ENCODE data around the gene PPHLN1. TPM values are rescaled to one million over a fixed set of nuclear protein-coding genes. Genes with fewer than 3 reads are reported as not detected.
"Not testable (repeated sequence)": the region's sequence is repeated elsewhere in the genome, so short reads cannot be mapped to it uniquely, and the experiment has no call there.

PPHLN1 gene
- total RNA-seq, 1 donor from 2014 or later = 86.1 TPM

GRCh38 chr12:42320796-42321195 lies 5.2 kb upstream of the PPHLN1 start:
- intact Hi-C loops (cut with micrococcal nuclease) = no loop called here

- intact Hi-C loops (cut with micrococcal nuclease) = no loop called here
These were observed 3.4 kb upstream of the PPHLN1 start for GRCh38 chr12:42322567-42322966.

- intact Hi-C loops (cut with micrococcal nuclease) = no loop called here
These were observed 2.1 kb upstream of the PPHLN1 start for GRCh38 chr12:42323856-42324255.

GRCh38 chr12:42325326-42325652 lies 678 bp upstream of the PPHLN1 start:
- intact Hi-C loops (cut with micrococcal nuclease) = no loop called here

- intact Hi-C loops (cut with micrococcal nuclease) = loop anchor here (1.0 to 2.0 kb wide), 4 partner anchors 88 to 1480 kb away; partner anchors contain the start of genes GXYLT1, TWF1 and YAF2
These were observed 717 bp downstream of the PPHLN1 start for GRCh38 chr12:42326541-42327226.

GRCh38 chr12:42327227-42327590 lies 1.2 kb downstream of the PPHLN1 start:
- intact Hi-C loops (cut with micrococcal nuclease) = loop anchor here (2.0 kb wide), 3 partner anchors 182 to 1480 kb away; partner anchors contain the start of genes GXYLT1 and TWF1

- intact Hi-C loops (cut with micrococcal nuclease) = loop anchor here (5.0 kb wide), 1 partner anchor 42 kb away; no protein-coding TSS in a partner anchor
These were observed 4.1 kb downstream of the PPHLN1 start for GRCh38 chr12:42330097-42330496.

- intact Hi-C loops (cut with micrococcal nuclease) = loop anchor here (2.0 to 5.0 kb wide), 2 partner anchors 40 to 308 kb away; no protein-coding TSS in a partner anchor
These were observed 6.6 kb downstream of the PPHLN1 start for GRCh38 chr12:42332301-42333285.

GRCh38 chr12:42336286-42336685 lies 10.3 kb downstream of the PPHLN1 start:
- intact Hi-C loops (cut with micrococcal nuclease) = no loop called here

- intact Hi-C loops (cut with micrococcal nuclease) = no loop called here
These were observed 12.3 kb downstream of the PPHLN1 start for GRCh38 chr12:42338280-42338679.

- intact Hi-C loops (cut with micrococcal nuclease) = no loop called here
These were observed 16.1 kb downstream of the PPHLN1 start for GRCh38 chr12:42342028-42342427.

GRCh38 chr12:42343721-42344120 lies 17.8 kb downstream of the PPHLN1 start:
- intact Hi-C loops (cut with micrococcal nuclease) = no loop called here

- intact Hi-C loops (cut with micrococcal nuclease) = no loop called here
These were observed 20.5 kb downstream of the PPHLN1 start for GRCh38 chr12:42346403-42347002.

- intact Hi-C loops (cut with micrococcal nuclease) = not testable (repeated sequence)
These were observed 23.4 kb downstream of the PPHLN1 start for GRCh38 chr12:42349119-42350020.

- intact Hi-C loops (cut with micrococcal nuclease) = not testable (repeated sequence)
These were observed 24.0 kb downstream of the PPHLN1 start for GRCh38 chr12:42350021-42350407.

GRCh38 chr12:42356344-42356743 lies 30.4 kb downstream of the PPHLN1 start:
- intact Hi-C loops (cut with micrococcal nuclease) = no loop called here

- intact Hi-C loops (cut with micrococcal nuclease) = no loop called here
These were observed 34.9 kb downstream of the PPHLN1 start for GRCh38 chr12:42360747-42361403.

- intact Hi-C loops (cut with micrococcal nuclease) = no loop called here
These were observed 36.1 kb downstream of the PPHLN1 start for GRCh38 chr12:42361909-42362646.

GRCh38 chr12:42362647-42363260 lies 36.8 kb downstream of the PPHLN1 start:
- intact Hi-C loops (cut with micrococcal nuclease) = no loop called here
